HG03439 (cell line): ENCODE results near the gene ECEL1.

Experiments
- ATAC-seq: cut with Tn5 transposase; IDR thresholded peaks from one replicate; pipeline ENCODE4 v1.9.1; 2021; ENCODE audit warnings: mild to moderate bottlenecking, moderate library complexity; ENCODE audit not compliant: unreplicated experiment

ECEL1 gene

GRCh38 chr2:232522623-232523401, 35.2 kb upstream of the ECEL1 start:
- ATAC-seq: no peak

GRCh38 chr2:232521959-232522622, 34.5 kb upstream of the ECEL1 start:
- ATAC-seq: no peak

- ATAC-seq: no peak
These were observed 33.5 kb upstream of the ECEL1 start for GRCh38 chr2:232521098-232521497.

GRCh38 chr2:232520489-232520888, 32.9 kb upstream of the ECEL1 start:
- no peak for ATAC-seq

- ATAC-seq: no peak
These were observed 32.2 kb upstream of the ECEL1 start, which contains the start of gene PRSS56 for GRCh38 chr2:232519581-232520438. Gene PRSS56 (plus strand): TSS chr2:232520388. CDS start chr2:232520599, 211 bp downstream.

- ATAC-seq: no peak
These were observed 31.2 kb upstream of the ECEL1 start for GRCh38 chr2:232518844-232519243.

GRCh38 chr2:232516551-232516950, 28.9 kb upstream of the ECEL1 start:
- ATAC-seq: no peak

GRCh38 chr2:232515639-232516038, 28.0 kb upstream of the ECEL1 start:
- no peak for ATAC-seq

GRCh38 chr2:232513353-232513752, 25.7 kb upstream of the ECEL1 start:
- ATAC-seq: no peak

GRCh38 chr2:232512602-232513001, 25.0 kb upstream of the ECEL1 start:
- ATAC-seq: no peak

- ATAC-seq: no peak
These were observed 23.8 kb upstream of the ECEL1 start for GRCh38 chr2:232511336-232511890.

GRCh38 chr2:232508251-232508650, 20.6 kb upstream of the ECEL1 start:
- ATAC-seq: no peak

GRCh38 chr2:232506709-232507108, 19.1 kb upstream of the ECEL1 start:
- no peak for ATAC-seq

- no peak for ATAC-seq
These were observed 18.2 kb upstream of the ECEL1 start for GRCh38 chr2:232505856-232506255.

- no peak for ATAC-seq
These were observed 16.8 kb upstream of the ECEL1 start for GRCh38 chr2:232504438-232504837.

GRCh38 chr2:232503809-232504323, 16.2 kb upstream of the ECEL1 start:
- no peak for ATAC-seq

GRCh38 chr2:232502911-232503808, 15.5 kb upstream of the ECEL1 start:
- no peak for ATAC-seq

- no peak for ATAC-seq
These were observed 14.9 kb upstream of the ECEL1 start for GRCh38 chr2:232502511-232502910.

GRCh38 chr2:232501794-232502390, 14.3 kb upstream of the ECEL1 start:
- no peak for ATAC-seq
